ENCODE measurements around the gene ADGRE2. TPM values are rescaled to one million over a fixed set of nuclear protein-coding genes. Genes with fewer than 3 reads are reported as not detected.

The ADGRE2 gene
- total RNA-seq, 2 donors from 2014 or later = 0.07 TPM

GRCh38 chr19:14770944-14771839, 7.2 kb downstream of the ADGRE2 start:
- H3K27ac ChIP-seq (ENCODE audit: low read depth, low read length) = no peak overlapping the region
- Mint-ChIP-seq H3K27me3 (ENCODE audit: insufficient read depth) (peaks cover 8% of the 10 kb centered on the region), H3K27ac (no peak overlapping the region), H3K36me3 (ENCODE audit: low read depth) (no peaks in the 10 kb centered on the region), H3K9me3 (peaks cover 32% of the 10 kb centered on the region), H3K4me1 (no peaks in the 10 kb centered on the region), H3K4me3 (no peak overlapping the region)
- 74 to 86% methylated on average over 7 to 11 of the region's 11 CpGs for WGBS, 2 experiments (ENCODE audit: insufficient coverage in 1 of 2, insufficient read length in 1 of 2)
- DNase-seq = no peak
- H3K4me1 ChIP-seq (ENCODE audit: control insufficient read depth, insufficient read depth, low read length) = no peaks in the 10 kb centered on the region
- no peak overlapping the region for H3K9ac ChIP-seq (ENCODE audit: extremely low read depth, low read length, poor library complexity, severe bottlenecking)
- no peaks in the 10 kb centered on the region for H3K36me3 ChIP-seq (ENCODE audit: control insufficient read depth, insufficient read depth, low read length)
- H3K27me3 ChIP-seq (ENCODE audit: control insufficient read depth, insufficient read depth, low read length, poor library complexity, severe bottlenecking) = no peaks in the 10 kb centered on the region
- H3K9me3 ChIP-seq (ENCODE audit: control insufficient read depth, low read length) = peaks cover 14% of the 10 kb centered on the region
- no peak for TF ChIP-seq CTCF (conservative IDR thresholded peaks at IDR 0.05)
- no peak overlapping the region for H3K4me3 ChIP-seq (ENCODE audit: low read length)

GRCh38 chr19:14770136-14770535, 8.2 kb downstream of the ADGRE2 start:
- H3K9me3 ChIP-seq (ENCODE audit: control insufficient read depth, low read length) = peaks cover 14% of the 10 kb centered on the region
- H3K27me3 Mint-ChIP-seq (ENCODE audit: insufficient read depth) = no peaks in the 10 kb centered on the region
- H3K9ac ChIP-seq (ENCODE audit: extremely low read depth, low read length, poor library complexity, severe bottlenecking) = no peak overlapping the region
- WGBS, 2 experiments (ENCODE audit: insufficient coverage in 1 of 2, insufficient read length in 1 of 2) = 50 to 63% methylated on average over 5 of the region's 5 CpGs
- DNase-seq = no peak
- no peaks in the 10 kb centered on the region for H3K4me1 Mint-ChIP-seq
- no peaks in the 10 kb centered on the region for H3K4me1 ChIP-seq (ENCODE audit: control insufficient read depth, insufficient read depth, low read length)
- no peak overlapping the region for H3K27ac ChIP-seq (ENCODE audit: low read depth, low read length)
- no peak overlapping the region for H3K27ac Mint-ChIP-seq
- TF ChIP-seq CTCF (conservative IDR thresholded peaks at IDR 0.05) = no peak
- H3K9me3 Mint-ChIP-seq = peaks cover 28% of the 10 kb centered on the region
- no peaks in the 10 kb centered on the region for H3K36me3 ChIP-seq (ENCODE audit: control insufficient read depth, insufficient read depth, low read length)
- H3K36me3 Mint-ChIP-seq (ENCODE audit: low read depth) = no peaks in the 10 kb centered on the region
- H3K4me3 Mint-ChIP-seq = no peak overlapping the region
- H3K27me3 ChIP-seq (ENCODE audit: control insufficient read depth, insufficient read depth, low read length, poor library complexity, severe bottlenecking) = no peaks in the 10 kb centered on the region
- no peak overlapping the region for H3K4me3 ChIP-seq (ENCODE audit: low read length)

GRCh38 chr19:14769201-14769600, 9.2 kb downstream of the ADGRE2 start:
- H3K27ac Mint-ChIP-seq = no peak overlapping the region
- no peaks in the 10 kb centered on the region for H3K36me3 Mint-ChIP-seq (ENCODE audit: low read depth)
- H3K27ac ChIP-seq (ENCODE audit: low read depth, low read length) = no peak overlapping the region
- no peak for DNase-seq
- no peak for TF ChIP-seq CTCF (conservative IDR thresholded peaks at IDR 0.05)
- no peaks in the 10 kb centered on the region for H3K27me3 ChIP-seq (ENCODE audit: control insufficient read depth, insufficient read depth, low read length, poor library complexity, severe bottlenecking)
- H3K27me3 Mint-ChIP-seq (ENCODE audit: insufficient read depth) = no peaks in the 10 kb centered on the region
- no peak overlapping the region for H3K9ac ChIP-seq (ENCODE audit: extremely low read depth, low read length, poor library complexity, severe bottlenecking)
- H3K9me3 ChIP-seq (ENCODE audit: control insufficient read depth, low read length) = peaks cover 14% of the 10 kb centered on the region
- peaks cover 32% of the 10 kb centered on the region for H3K9me3 Mint-ChIP-seq
- H3K36me3 ChIP-seq (ENCODE audit: control insufficient read depth, insufficient read depth, low read length) = no peaks in the 10 kb centered on the region
- H3K4me3 ChIP-seq (ENCODE audit: low read length) = no peak overlapping the region
- H3K4me1 Mint-ChIP-seq = no peaks in the 10 kb centered on the region
- H3K4me3 Mint-ChIP-seq = no peak overlapping the region
- whole genome bisulfite sequencing, 2 experiments (ENCODE audit: insufficient coverage in 1 of 2, insufficient read length in 1 of 2) = 70 to 81% methylated on average over 2 to 5 of the region's 5 CpGs
- H3K4me1 ChIP-seq (ENCODE audit: control insufficient read depth, insufficient read depth, low read length) = no peaks in the 10 kb centered on the region

All from endodermal cell (in vitro differentiated cells).